Effector memory CD4-positive, alpha-beta T cell (primary cell): ENCODE data around the gene SLC2A5.

Experiments
- DNase-seq, 3 donors: peaks; one replicate each; pipeline ENCODE4 v3.0.0-alpha.2; 2020
- H3K27ac ChIP-seq: 2 replicates; pipeline ENCODE4 v1.7.0; 2013; ENCODE audit warnings: mild to moderate bottlenecking, low read length, moderate library complexity; ENCODE audit not compliant: insufficient read depth, poor library complexity, severe bottlenecking
- H3K27me3 ChIP-seq: replicated peaks from 2 replicates; pipeline ENCODE4 v1.7.0; 2013; ENCODE audit warnings: mild to moderate bottlenecking, low read length; ENCODE audit not compliant: insufficient read depth, control insufficient read depth, poor library complexity, severe bottlenecking
- H3K36me3 ChIP-seq: 2 replicates; pipeline ENCODE4 v1.7.0; 2013; ENCODE audit warnings: mild to moderate bottlenecking, low read length, moderate library complexity; ENCODE audit not compliant: control insufficient read depth, insufficient read depth
- H3K4me1 ChIP-seq: 2 replicates; pipeline ENCODE4 v1.7.0; 2013; ENCODE audit warnings: low read length, mild to moderate bottlenecking; ENCODE audit not compliant: control insufficient read depth, insufficient read depth, poor library complexity, severe bottlenecking
- H3K4me3 ChIP-seq: 2 replicates; pipeline ENCODE4 v1.7.0; 2013; ENCODE audit warnings: low read length, low read depth, mild to moderate bottlenecking; ENCODE audit not compliant: insufficient read depth, poor library complexity, severe bottlenecking
- H3K9me3 ChIP-seq: 2 replicates; pipeline ENCODE4 v1.7.0; 2013; ENCODE audit warnings: mild to moderate bottlenecking, low read length, moderate library complexity; ENCODE audit not compliant: control insufficient read depth

The SLC2A5 gene

GRCh38 chr1:8992936-8993687, 76.3 kb downstream of the SLC2A5 start:
- Histone ChIP-seq H3K9me3 (no peaks in the 10 kb centered on the region), H3K27me3 (no peaks in the 10 kb centered on the region), H3K27ac (no peak overlapping the region), H3K4me1 (peaks cover 2% of the 10 kb centered on the region), H3K36me3 (no peaks in the 10 kb centered on the region), H3K4me3 (no peak overlapping the region)
- DNase-seq: no peak

GRCh38 chr1:8989821-8990220, 79.6 kb downstream of the SLC2A5 start:
- Histone ChIP-seq H3K27ac (no peak overlapping the region), H3K4me1 (peaks cover 14% of the 10 kb centered on the region), H3K4me3 (no peak overlapping the region), H3K9me3 (no peaks in the 10 kb centered on the region), H3K36me3 (no peaks in the 10 kb centered on the region), H3K27me3 (no peaks in the 10 kb centered on the region)
- DNase-seq: no peak

- H3K27ac ChIP-seq: no peak overlapping the region
- no peaks in the 10 kb centered on the region for H3K36me3 ChIP-seq
- no peaks in the 10 kb centered on the region for H3K27me3 ChIP-seq
- H3K4me1 ChIP-seq: peaks cover 14% of the 10 kb centered on the region
- DNase-seq: no peak
- H3K9me3 ChIP-seq: no peaks in the 10 kb centered on the region
- H3K4me3 ChIP-seq: no peak overlapping the region
Measured at GRCh38 chr1:8989061-8989460, 80.4 kb downstream of the SLC2A5 start.

- Histone ChIP-seq H3K9me3 (no peaks in the 10 kb centered on the region), H3K4me1 (peaks cover 14% of the 10 kb centered on the region), H3K27ac (no peak overlapping the region), H3K36me3 (no peaks in the 10 kb centered on the region), H3K27me3 (no peaks in the 10 kb centered on the region), H3K4me3 (no peak overlapping the region)
- no peak for DNase-seq
Measured at GRCh38 chr1:8988618-8988967, 80.8 kb downstream of the SLC2A5 start.

- no peaks in the 10 kb centered on the region for H3K36me3 ChIP-seq
- peak overlapping the region; percentile 33 for H3K27ac ChIP-seq
- H3K9me3 ChIP-seq: no peaks in the 10 kb centered on the region
- no peaks in the 10 kb centered on the region for H3K27me3 ChIP-seq
- H3K4me3 ChIP-seq: peak overlapping the region; percentile 3
- peak; percentile 26 to 49 (median 29) for DNase-seq
- H3K4me1 ChIP-seq: peaks cover 14% of the 10 kb centered on the region
Measured at GRCh38 chr1:8987881-8988617, 81.4 kb downstream of the SLC2A5 start.

DNA sequence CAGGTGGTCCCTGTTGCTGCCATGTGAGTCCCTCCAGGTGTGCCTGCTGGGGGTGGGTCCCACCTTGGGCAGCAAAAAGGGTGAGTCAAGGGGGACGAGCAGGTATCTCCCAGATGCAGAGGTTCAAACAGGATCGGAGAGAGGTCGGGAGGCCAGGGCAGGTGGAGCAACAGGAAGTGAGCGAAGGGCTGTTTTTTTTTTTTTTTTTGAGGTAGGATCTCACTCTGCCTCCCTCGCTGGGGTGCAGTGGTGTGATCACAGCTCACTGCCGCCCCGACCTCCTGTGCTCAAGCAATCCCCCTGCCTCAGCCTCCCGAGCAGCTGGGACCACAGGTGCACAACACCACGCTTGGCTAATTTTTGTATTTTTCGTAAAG, 82.6 kb downstream of the SLC2A5 start:
- Histone ChIP-seq H3K27ac (no peak overlapping the region), H3K4me3 (no peak overlapping the region), H3K4me1 (peaks cover 14% of the 10 kb centered on the region), H3K27me3 (no peaks in the 10 kb centered on the region), H3K9me3 (no peaks in the 10 kb centered on the region), H3K36me3 (no peaks in the 10 kb centered on the region)
- no peak for DNase-seq

- no peak for DNase-seq
- Histone ChIP-seq H3K9me3 (no peaks in the 10 kb centered on the region), H3K27ac (no peak overlapping the region), H3K4me1 (peaks cover 14% of the 10 kb centered on the region), H3K4me3 (no peak overlapping the region), H3K27me3 (no peaks in the 10 kb centered on the region), H3K36me3 (no peaks in the 10 kb centered on the region)
Measured at GRCh38 chr1:8985915-8986813, 83.3 kb downstream of the SLC2A5 start.
